KMS-11 (cell line): ENCODE data around the gene ADGRD1.

Experiments used
- H2AFZ ChIP-seq: fragments of 200-600 bp; sonication (generic); 2 replicates; pipeline ENCODE4 v1.6.1; 2016; ENCODE audit warnings: antibody characterized with exemption, mixed run types, low read depth
- H3K27ac ChIP-seq: fragments of 200-600 bp; sonication (generic); 2 replicates; pipeline ENCODE4 v1.6.1; 2016; ENCODE audit warnings: mild to moderate bottlenecking, mixed run types
- H3K27me3 ChIP-seq: fragments of 200-600 bp; sonication (generic); 2 replicates; pipeline ENCODE4 v1.6.1; 2017; ENCODE audit warnings: mild to moderate bottlenecking, low read depth, mixed run types, moderate library complexity; ENCODE audit not compliant: insufficient read depth
- H3K36me3 ChIP-seq: fragments of 200-600 bp; sonication (generic); 2 replicates; pipeline ENCODE4 v1.6.1; 2017; ENCODE audit warnings: mild to moderate bottlenecking, mixed run types; ENCODE audit not compliant: insufficient read depth
- H3K4me1 ChIP-seq: fragments of 200-600 bp; sonication (generic); 2 replicates; pipeline ENCODE4 v1.6.1; 2016; ENCODE audit warnings: mild to moderate bottlenecking, low read depth, mixed run types; ENCODE audit not compliant: poor library complexity, severe bottlenecking
- H3K4me2 ChIP-seq: fragments of 200-600 bp; sonication (generic); 2 replicates; pipeline ENCODE4 v1.7.0; 2016; ENCODE audit warnings: mild to moderate bottlenecking, mixed run types
- H3K4me3 ChIP-seq: fragments of 200-600 bp; sonication (generic); IDR thresholded peaks from 2 replicates; pipeline ENCODE4 v1.6.1; 2017; ENCODE audit warnings: low read depth, low read length, mixed read lengths; ENCODE audit not compliant: insufficient read depth
- H3K79me2 ChIP-seq: fragments of 200-600 bp; sonication (generic); 2 replicates; pipeline ENCODE4 v1.6.1; 2016; ENCODE audit warnings: low read depth, mixed run types; ENCODE audit not compliant: insufficient read depth
- H3K9ac ChIP-seq: fragments of 200-600 bp; sonication (generic); 2 replicates; pipeline ENCODE4 v1.6.1; 2016; ENCODE audit warnings: mild to moderate bottlenecking, mixed run types
- H4K20me1 ChIP-seq: fragments of 200-600 bp; sonication (generic); 2 replicates; pipeline ENCODE4 v1.6.1; 2016; ENCODE audit warnings: mild to moderate bottlenecking, mixed run types; ENCODE audit not compliant: insufficient read depth
- TF ChIP-seq, protein P1 (sequence below): fragments of 200-600 bp; sonication (generic); conservative IDR thresholded peaks from 2 replicates; pipeline ENCODE4 v1.6.1; 2017; ENCODE audit warnings: low read depth, mild to moderate bottlenecking, antibody characterized with exemption, low read length, moderate library complexity, mixed read lengths

The ADGRD1 gene

GRCh38 chr12:130981911-130982310 is 28.2 kb downstream of the ADGRD1 start:
- no peak overlapping the region for H3K27ac ChIP-seq
- TF ChIP-seq, protein P1, sequence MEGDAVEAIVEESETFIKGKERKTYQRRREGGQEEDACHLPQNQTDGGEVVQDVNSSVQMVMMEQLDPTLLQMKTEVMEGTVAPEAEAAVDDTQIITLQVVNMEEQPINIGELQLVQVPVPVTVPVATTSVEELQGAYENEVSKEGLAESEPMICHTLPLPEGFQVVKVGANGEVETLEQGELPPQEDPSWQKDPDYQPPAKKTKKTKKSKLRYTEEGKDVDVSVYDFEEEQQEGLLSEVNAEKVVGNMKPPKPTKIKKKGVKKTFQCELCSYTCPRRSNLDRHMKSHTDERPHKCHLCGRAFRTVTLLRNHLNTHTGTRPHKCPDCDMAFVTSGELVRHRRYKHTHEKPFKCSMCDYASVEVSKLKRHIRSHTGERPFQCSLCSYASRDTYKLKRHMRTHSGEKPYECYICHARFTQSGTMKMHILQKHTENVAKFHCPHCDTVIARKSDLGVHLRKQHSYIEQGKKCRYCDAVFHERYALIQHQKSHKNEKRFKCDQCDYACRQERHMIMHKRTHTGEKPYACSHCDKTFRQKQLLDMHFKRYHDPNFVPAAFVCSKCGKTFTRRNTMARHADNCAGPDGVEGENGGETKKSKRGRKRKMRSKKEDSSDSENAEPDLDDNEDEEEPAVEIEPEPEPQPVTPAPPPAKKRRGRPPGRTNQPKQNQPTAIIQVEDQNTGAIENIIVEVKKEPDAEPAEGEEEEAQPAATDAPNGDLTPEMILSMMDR: no peak

DNA sequence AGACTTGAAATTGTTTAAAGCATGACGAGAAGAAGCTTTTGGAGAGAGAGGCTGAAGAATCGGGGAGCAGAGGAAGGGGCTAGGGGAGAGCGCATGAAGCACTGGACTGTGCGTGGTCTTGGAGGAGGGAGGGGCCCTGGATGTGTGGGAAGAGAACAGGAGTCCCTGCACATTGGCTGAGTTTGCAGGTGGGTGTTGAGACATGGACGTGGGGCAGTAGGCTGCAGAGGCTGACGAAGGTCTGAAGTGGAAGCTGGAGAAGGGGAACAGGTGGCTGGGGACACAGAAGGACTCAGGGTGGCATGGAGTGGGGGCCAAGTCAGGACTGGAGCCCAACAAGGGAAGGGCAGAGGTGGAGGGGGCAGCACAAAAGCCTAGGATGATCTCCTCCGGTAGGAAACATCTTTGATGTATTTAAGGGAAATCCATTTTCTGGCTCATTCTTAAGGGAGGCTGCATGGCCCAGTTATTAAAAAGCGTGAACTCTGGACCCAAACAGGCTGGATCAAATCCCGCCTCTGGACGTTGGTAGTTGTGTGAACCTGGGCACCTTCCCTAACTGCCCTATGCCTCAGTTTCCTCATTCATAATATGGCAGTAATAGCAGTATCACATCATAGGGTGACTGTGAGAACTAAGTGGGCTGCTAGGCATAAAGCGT is 29.0 kb downstream of the ADGRD1 start:
- Histone ChIP-seq H3K79me2 (no peaks in the 10 kb centered on the region), H3K27me3 (no peaks in the 10 kb centered on the region), H3K36me3 (no peaks in the 10 kb centered on the region), H3K27ac (no peak overlapping the region), H2AFZ (no peak overlapping the region), H3K4me2 (no peak overlapping the region), H3K4me1 (no peaks in the 10 kb centered on the region), H3K9ac (no peak overlapping the region), H4K20me1 (no peaks in the 10 kb centered on the region), H3K4me3 (no peak overlapping the region)
- TF ChIP-seq, protein P1: no peak

More at GRCh38 chr12:130981911-130982310, 28.2 kb downstream of the ADGRD1 start:
- Histone ChIP-seq H3K4me2 (no peak overlapping the region), H2AFZ (no peak overlapping the region), H3K79me2 (no peaks in the 10 kb centered on the region), H3K27me3 (no peaks in the 10 kb centered on the region), H3K36me3 (no peaks in the 10 kb centered on the region), H3K4me1 (no peaks in the 10 kb centered on the region), H3K9ac (no peak overlapping the region), H4K20me1 (no peaks in the 10 kb centered on the region), H3K4me3 (no peak overlapping the region)

DNA sequence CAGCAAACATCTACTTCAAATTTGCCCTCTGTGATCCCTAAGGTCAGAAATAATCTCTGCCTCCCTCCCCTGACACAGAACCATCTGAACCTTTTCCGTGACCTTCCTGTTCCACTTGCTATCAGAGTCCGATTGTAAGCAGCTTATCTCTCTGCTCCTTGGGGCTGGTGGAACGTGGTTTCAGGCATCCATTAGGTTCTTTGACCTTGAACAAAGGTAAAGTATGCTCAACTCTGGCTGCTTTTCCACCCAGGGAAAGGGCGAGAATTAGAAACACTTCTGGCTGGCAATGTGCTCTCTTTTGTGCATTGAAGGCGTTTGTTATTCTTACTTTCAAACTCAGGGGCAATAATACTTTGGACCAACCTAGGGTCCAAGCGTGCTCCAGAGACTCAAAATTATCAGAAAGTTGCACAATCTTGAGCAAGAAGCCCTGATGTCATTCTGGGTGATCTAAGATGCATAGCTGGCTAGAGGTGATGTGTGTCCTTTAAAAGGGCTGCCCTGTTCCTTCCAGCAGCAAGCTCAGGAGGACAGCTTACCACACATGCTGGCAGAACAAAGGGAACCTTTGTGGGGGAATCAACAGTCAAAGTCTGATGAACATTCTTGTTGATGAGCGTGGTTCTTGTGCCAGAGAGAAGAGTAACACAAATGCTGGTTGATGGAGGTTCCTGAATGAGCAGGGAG is 29.8 kb downstream of the ADGRD1 start:
- no peaks in the 10 kb centered on the region for H3K27me3 ChIP-seq
- TF ChIP-seq, protein P1: no peak
- H3K4me3 ChIP-seq: no peak overlapping the region
- no peaks in the 10 kb centered on the region for H3K4me1 ChIP-seq
- H3K36me3 ChIP-seq: no peaks in the 10 kb centered on the region
- no peak overlapping the region for H3K4me2 ChIP-seq
- H3K9ac ChIP-seq: no peak overlapping the region
- H3K79me2 ChIP-seq: no peaks in the 10 kb centered on the region
- H2AFZ ChIP-seq: no peak overlapping the region
- no peaks in the 10 kb centered on the region for H4K20me1 ChIP-seq
- H3K27ac ChIP-seq: no peak overlapping the region

DNA sequence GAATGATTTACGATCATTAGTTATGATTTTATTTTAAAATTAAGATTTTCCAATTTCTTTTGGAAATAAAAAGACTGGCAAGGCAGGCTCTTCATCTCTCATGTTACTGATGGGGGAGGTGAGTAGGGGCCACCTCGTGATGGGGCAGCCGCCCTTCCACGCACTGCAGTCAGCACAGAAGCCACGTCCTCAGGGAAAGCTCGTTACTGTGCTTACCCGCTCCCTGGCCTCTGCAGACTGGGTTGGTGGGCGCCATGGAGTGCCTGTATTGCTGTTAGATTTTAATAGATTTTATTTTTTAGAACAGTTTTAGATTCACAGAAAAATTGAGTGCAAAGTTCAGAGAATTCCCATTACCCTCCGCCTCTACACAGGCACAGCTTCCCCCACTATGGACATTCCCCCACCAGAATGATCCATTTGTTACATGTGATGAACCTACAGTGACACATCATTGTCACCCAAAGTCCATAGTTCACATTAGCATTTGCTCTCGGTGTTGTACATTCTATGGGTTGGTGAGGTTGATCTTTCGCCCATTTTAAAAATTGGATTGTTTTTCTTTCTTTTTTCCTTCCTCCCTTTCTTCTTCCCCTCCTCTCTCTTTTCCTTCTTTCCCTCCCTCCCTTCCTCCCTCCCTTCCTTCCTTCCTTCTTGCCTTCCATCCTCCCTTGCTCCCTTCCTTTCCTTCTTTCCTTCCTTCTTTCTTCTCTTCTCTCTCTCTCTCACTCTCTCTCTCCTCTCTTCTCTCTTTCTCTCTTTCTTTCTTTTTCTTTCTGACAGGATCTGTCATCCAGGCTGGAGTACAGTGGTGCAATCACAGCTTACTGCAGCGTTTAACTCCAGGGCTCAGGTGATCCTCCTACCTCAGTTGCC is 30.7 kb downstream of the ADGRD1 start:
- Histone ChIP-seq H2AFZ (no peak overlapping the region), H3K27ac (no peak overlapping the region), H3K4me1 (no peaks in the 10 kb centered on the region), H3K36me3 (no peaks in the 10 kb centered on the region), H3K9ac (no peak overlapping the region), H3K27me3 (no peaks in the 10 kb centered on the region), H3K4me2 (no peak overlapping the region), H3K79me2 (no peaks in the 10 kb centered on the region), H4K20me1 (no peaks in the 10 kb centered on the region), H3K4me3 (no peak overlapping the region)
- TF ChIP-seq, protein P1: no peak
